Measurements from ENCODE around the gene MYO7A.
A peak's percentile ranks its signal among the peaks of the same experiment; 100 is the strongest.

The MYO7A gene

GRCh38 chr11:77140231-77140851 lies 12.3 kb downstream of the MYO7A start:
- peak; percentile 91 for DNase-seq (ENCODE audit: low read depth)
- no peak overlapping the region for H3K4me3 ChIP-seq (replicated peaks; ENCODE audit: low read depth, low read length)
- no peak for TF ChIP-seq CTCF (IDR thresholded peaks at IDR 0.05; ENCODE audit: low read length, missing control alignments)

GRCh38 chr11:77141034-77141433 lies 13.0 kb downstream of the MYO7A start:
- no peak for TF ChIP-seq CTCF (IDR thresholded peaks at IDR 0.05; ENCODE audit: low read length, missing control alignments)
- no peak overlapping the region for H3K4me3 ChIP-seq (replicated peaks; ENCODE audit: low read depth, low read length)
- DNase-seq (ENCODE audit: low read depth): peak; percentile 72

GRCh38 chr11:77141475-77141874 lies 13.4 kb downstream of the MYO7A start:
- no peak for DNase-seq (ENCODE audit: low read depth)
- TF ChIP-seq CTCF (IDR thresholded peaks at IDR 0.05; ENCODE audit: low read length, missing control alignments): no peak
- no peak overlapping the region for H3K4me3 ChIP-seq (replicated peaks; ENCODE audit: low read depth, low read length)

GRCh38 chr11:77142091-77142975 lies 14.3 kb downstream of the MYO7A start:
- no peak for TF ChIP-seq CTCF (IDR thresholded peaks at IDR 0.05; ENCODE audit: low read length, missing control alignments)
- no peak for DNase-seq (ENCODE audit: low read depth)
- no peak overlapping the region for H3K4me3 ChIP-seq (replicated peaks; ENCODE audit: low read depth, low read length)

GRCh38 chr11:77143405-77144020 lies 15.5 kb downstream of the MYO7A start:
- DNase-seq (ENCODE audit: low read depth): no peak
- no peak for TF ChIP-seq CTCF (IDR thresholded peaks at IDR 0.05; ENCODE audit: low read length, missing control alignments)
- H3K4me3 ChIP-seq (replicated peaks; ENCODE audit: low read depth, low read length): no peak overlapping the region

- no peak for DNase-seq (ENCODE audit: low read depth)
- TF ChIP-seq CTCF (IDR thresholded peaks at IDR 0.05; ENCODE audit: low read length, missing control alignments): no peak
- H3K4me3 ChIP-seq (replicated peaks; ENCODE audit: low read depth, low read length): no peak overlapping the region
Observed at GRCh38 chr11:77144196-77144856, 16.3 kb downstream of the MYO7A start.

Measured in fibroblast of pulmonary artery (primary cell).